ENCODE measurements around the gene JMJD7. TPM values are rescaled to one million over a fixed set of nuclear protein-coding genes. Genes with fewer than 3 reads are reported as not detected.
"Not testable (repeated sequence)": the region's sequence is repeated elsewhere in the genome, so short reads cannot be mapped to it uniquely, and the experiment has no call there.

The JMJD7 gene
- total RNA-seq, 1 experiment from 2014 or later, result 7.5 TPM

GRCh38 chr15:41822957-41823356 is 4.9 kb upstream of the JMJD7 start:
- DNase-seq, result no peak
- Histone ChIP-seq H3K36me3 (peaks cover 8% of the 10 kb centered on the region), H3K4me1 (no peaks in the 10 kb centered on the region), H3K9me3 (replicated peaks) (no peaks in the 10 kb centered on the region), H3K27me3 (no peaks in the 10 kb centered on the region), H3K27ac (no peak overlapping the region), H3K4me3 (no peak overlapping the region)

GRCh38 chr15:41823502-41823901 is 4.4 kb upstream of the JMJD7 start:
- Histone ChIP-seq H3K27me3 (no peaks in the 10 kb centered on the region), H3K4me1 (no peaks in the 10 kb centered on the region), H3K27ac (no peak overlapping the region), H3K4me3 (no peak overlapping the region), H3K9me3 (replicated peaks) (no peaks in the 10 kb centered on the region), H3K36me3 (peaks cover 4% of the 10 kb centered on the region)
- no peak for DNase-seq

GRCh38 chr15:41824062-41824745 is 3.7 kb upstream of the JMJD7 start:
- H3K27ac ChIP-seq, result no peak overlapping the region
- H3K9me3 ChIP-seq (replicated peaks), result no peaks in the 10 kb centered on the region
- H3K4me3 ChIP-seq, result no peak overlapping the region
- H3K4me1 ChIP-seq, result no peaks in the 10 kb centered on the region; the same call in 1 of the 2 replicates
- H3K36me3 ChIP-seq, result no peaks in the 10 kb centered on the region
- no peak for DNase-seq
- no peaks in the 10 kb centered on the region for H3K27me3 ChIP-seq

GRCh38 chr15:41825145-41825544 is 2.7 kb upstream of the JMJD7 start:
- H3K9me3 ChIP-seq (replicated peaks), result no peaks in the 10 kb centered on the region
- H3K36me3 ChIP-seq, result no peaks in the 10 kb centered on the region; the same call in 1 of the 2 replicates
- no peak overlapping the region for H3K4me3 ChIP-seq
- H3K4me1 ChIP-seq, result no peaks in the 10 kb centered on the region; the same call in 1 of the 2 replicates
- H3K27ac ChIP-seq, result no peak overlapping the region
- DNase-seq, result no peak
- H3K27me3 ChIP-seq, result no peaks in the 10 kb centered on the region

- Histone ChIP-seq H3K36me3 (no peaks in the 10 kb centered on the region; the same call in 1 of the 2 replicates), H3K27me3 (no peaks in the 10 kb centered on the region), H3K9me3 (replicated peaks) (no peaks in the 10 kb centered on the region), H3K27ac (no peak overlapping the region), H3K4me1 (no peaks in the 10 kb centered on the region; the same call in 1 of the 2 replicates), H3K4me3 (no peak overlapping the region)
- DNase-seq, result no peak
Measured at GRCh38 chr15:41825572-41826535, 2.0 kb upstream of the JMJD7 start.

- Histone ChIP-seq H3K36me3 (no peaks in the 10 kb centered on the region; the same call in none of the 2 replicates), H3K9me3 (replicated peaks) (no peaks in the 10 kb centered on the region), H3K27ac (no peak overlapping the region), H3K4me1 (no peaks in the 10 kb centered on the region; the same call in 1 of the 2 replicates), H3K27me3 (no peaks in the 10 kb centered on the region), H3K4me3 (peak overlapping the region; percentile 97)
- no peak for DNase-seq
Measured at GRCh38 chr15:41827290-41827879, 507 bp upstream of the JMJD7 start.

GRCh38 chr15:41828807-41829141 is 882 bp downstream of the JMJD7 start:
- Histone ChIP-seq H3K9me3 (replicated peaks) (no peaks in the 10 kb centered on the region), H3K27me3 (no peaks in the 10 kb centered on the region), H3K4me1 (no peaks in the 10 kb centered on the region; the same call in 1 of the 2 replicates), H3K36me3 (no peaks in the 10 kb centered on the region; the same call in none of the 2 replicates), H3K4me3 (peak overlapping the region; percentile 97), H3K27ac (no peak overlapping the region; the same call in 1 of the 2 replicates)
- no peak for DNase-seq

- no peaks in the 10 kb centered on the region; the same call in 1 of the 2 replicates for H3K4me1 ChIP-seq
- H3K36me3 ChIP-seq, result no peaks in the 10 kb centered on the region; the same call in none of the 2 replicates
- no peak overlapping the region for H3K4me3 ChIP-seq
- no peak for DNase-seq
- H3K27me3 ChIP-seq, result no peaks in the 10 kb centered on the region
- no peak overlapping the region for H3K27ac ChIP-seq
- H3K9me3 ChIP-seq (replicated peaks), result no peaks in the 10 kb centered on the region
Measured at GRCh38 chr15:41829959-41830646, 2.2 kb downstream of the JMJD7 start.

- not testable (repeated sequence) for H3K27me3 ChIP-seq; H3K4me3 ChIP-seq; H3K36me3 ChIP-seq; DNase-seq; H3K27ac ChIP-seq; H3K9me3 ChIP-seq (replicated peaks); H3K4me1 ChIP-seq
Measured at GRCh38 chr15:41831291-41831690, 3.4 kb downstream of the JMJD7 start.

GRCh38 chr15:41832208-41832607 is 4.3 kb downstream of the JMJD7 start:
- no peaks in the 10 kb centered on the region for H3K9me3 ChIP-seq (replicated peaks)
- H3K27ac ChIP-seq, result no peak overlapping the region

GRCh38 chr15:41832875-41833274 is 5.0 kb downstream of the JMJD7 start:
- no peak overlapping the region for H3K27ac ChIP-seq
- H3K4me1 ChIP-seq, result peaks cover 8% of the 10 kb centered on the region
- H3K27me3 ChIP-seq, result no peaks in the 10 kb centered on the region
- H3K36me3 ChIP-seq, result no peaks in the 10 kb centered on the region; the same call in none of the 2 replicates
- no peak for DNase-seq
- H3K9me3 ChIP-seq (replicated peaks), result no peaks in the 10 kb centered on the region
- H3K4me3 ChIP-seq, result no peak overlapping the region

More at GRCh38 chr15:41832208-41832607, 4.3 kb downstream of the JMJD7 start:
- peaks cover 8% of the 10 kb centered on the region for H3K4me1 ChIP-seq
- DNase-seq, result no peak
- no peak overlapping the region for H3K4me3 ChIP-seq
- H3K36me3 ChIP-seq, result no peaks in the 10 kb centered on the region; the same call in none of the 2 replicates
- H3K27me3 ChIP-seq, result no peaks in the 10 kb centered on the region

- no peak overlapping the region for H3K4me3 ChIP-seq
- peaks cover 8% of the 10 kb centered on the region for H3K4me1 ChIP-seq
- H3K9me3 ChIP-seq (replicated peaks), result no peaks in the 10 kb centered on the region
- no peaks in the 10 kb centered on the region for H3K27me3 ChIP-seq
- no peaks in the 10 kb centered on the region; the same call in none of the 2 replicates for H3K36me3 ChIP-seq
- no peak for DNase-seq
- no peak overlapping the region for H3K27ac ChIP-seq
Measured at GRCh38 chr15:41834096-41834495, 6.2 kb downstream of the JMJD7 start.

GRCh38 chr15:41836073-41836472 is 8.2 kb downstream of the JMJD7 start:
- no peak overlapping the region for H3K27ac ChIP-seq
- peak; percentile 68 to 72 for DNase-seq
- no peaks in the 10 kb centered on the region; the same call in 1 of the 2 replicates for H3K36me3 ChIP-seq

More at GRCh38 chr15:41836073-41836472, 8.2 kb downstream of the JMJD7 start:
- Histone ChIP-seq H3K4me3 (no peak overlapping the region), H3K27me3 (no peaks in the 10 kb centered on the region), H3K9me3 (replicated peaks) (no peaks in the 10 kb centered on the region), H3K4me1 (peaks cover 8% of the 10 kb centered on the region)

Measured in SJCRH30 (cell line).